ENCODE results near the gene DENND1B.
"Not testable (repeated sequence)": the region's sequence is repeated elsewhere in the genome, so short reads cannot be mapped to it uniquely, and the experiment has no call there.

The DENND1B gene

DNA sequence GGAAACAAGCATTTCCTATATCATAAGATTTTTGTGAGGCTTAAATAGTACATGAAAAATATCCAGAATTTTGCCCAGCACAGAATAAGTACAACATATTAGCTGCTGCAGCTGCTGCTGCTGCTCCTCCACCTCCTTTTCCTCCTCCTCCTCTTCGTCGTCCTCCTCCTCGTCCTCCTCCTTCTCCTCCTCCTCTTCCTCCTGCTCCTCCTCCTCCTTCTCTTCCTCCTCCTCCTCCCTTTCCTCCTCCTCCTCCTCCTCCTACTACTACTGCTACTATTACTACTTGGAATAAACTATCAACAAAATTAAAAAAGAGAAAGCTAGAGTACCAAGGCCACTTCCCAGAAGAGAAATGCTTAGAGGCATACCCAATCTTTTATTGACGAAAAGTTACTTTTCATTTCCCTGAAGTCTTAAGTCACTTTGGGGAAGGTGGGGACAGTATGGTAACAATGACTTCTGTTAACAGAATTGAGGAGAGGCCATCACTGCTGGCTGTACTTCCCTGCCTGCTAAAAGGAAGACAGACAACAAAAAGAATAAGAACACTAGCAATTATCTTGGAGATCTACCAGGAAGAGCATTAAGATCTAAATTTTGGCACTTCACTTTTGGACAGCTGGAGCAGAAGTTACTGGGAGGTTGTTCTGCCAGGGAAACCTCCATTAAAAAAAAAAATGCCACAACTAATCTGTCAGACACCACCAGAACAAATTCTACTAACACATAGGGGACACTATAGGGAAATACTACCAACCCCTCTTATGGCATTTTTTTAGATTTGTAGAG is 7.1 kb downstream of the DENND1B start:
- intact Hi-C loops (cut with DNase I; ENCODE audit: low total_unique reads): no loop called here
- Histone ChIP-seq H3K36me3 (no peaks in the 10 kb centered on the region), H3K27me3 (no peaks in the 10 kb centered on the region), H3K4me3 (no peak overlapping the region), H3K9me3 (no peaks in the 10 kb centered on the region), H3K27ac (no peak overlapping the region), H3K4me1 (peaks cover 0 to 12% (median 4%) of the 10 kb centered on the region in 4 donors)
- TF ChIP-seq, protein P1, sequence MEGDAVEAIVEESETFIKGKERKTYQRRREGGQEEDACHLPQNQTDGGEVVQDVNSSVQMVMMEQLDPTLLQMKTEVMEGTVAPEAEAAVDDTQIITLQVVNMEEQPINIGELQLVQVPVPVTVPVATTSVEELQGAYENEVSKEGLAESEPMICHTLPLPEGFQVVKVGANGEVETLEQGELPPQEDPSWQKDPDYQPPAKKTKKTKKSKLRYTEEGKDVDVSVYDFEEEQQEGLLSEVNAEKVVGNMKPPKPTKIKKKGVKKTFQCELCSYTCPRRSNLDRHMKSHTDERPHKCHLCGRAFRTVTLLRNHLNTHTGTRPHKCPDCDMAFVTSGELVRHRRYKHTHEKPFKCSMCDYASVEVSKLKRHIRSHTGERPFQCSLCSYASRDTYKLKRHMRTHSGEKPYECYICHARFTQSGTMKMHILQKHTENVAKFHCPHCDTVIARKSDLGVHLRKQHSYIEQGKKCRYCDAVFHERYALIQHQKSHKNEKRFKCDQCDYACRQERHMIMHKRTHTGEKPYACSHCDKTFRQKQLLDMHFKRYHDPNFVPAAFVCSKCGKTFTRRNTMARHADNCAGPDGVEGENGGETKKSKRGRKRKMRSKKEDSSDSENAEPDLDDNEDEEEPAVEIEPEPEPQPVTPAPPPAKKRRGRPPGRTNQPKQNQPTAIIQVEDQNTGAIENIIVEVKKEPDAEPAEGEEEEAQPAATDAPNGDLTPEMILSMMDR (IDR thresholded peaks at IDR 0.05): no peak
- DNase-seq: no peak

- Histone ChIP-seq H3K4me1 (no peaks in the 10 kb centered on the region), H3K27me3 (no peaks in the 10 kb centered on the region), H3K4me3 (no peak overlapping the region), H3K9me3 (no peaks in the 10 kb centered on the region), H3K27ac (no peak overlapping the region), H3K36me3 (no peaks in the 10 kb centered on the region)
- no peak for DNase-seq
- intact Hi-C loops (cut with DNase I; ENCODE audit: low total_unique reads): no loop called here
- TF ChIP-seq, protein P1 (IDR thresholded peaks at IDR 0.05): no peak
Observed at GRCh38 chr1:197763769-197764168, 11.5 kb downstream of the DENND1B start.

DNA sequence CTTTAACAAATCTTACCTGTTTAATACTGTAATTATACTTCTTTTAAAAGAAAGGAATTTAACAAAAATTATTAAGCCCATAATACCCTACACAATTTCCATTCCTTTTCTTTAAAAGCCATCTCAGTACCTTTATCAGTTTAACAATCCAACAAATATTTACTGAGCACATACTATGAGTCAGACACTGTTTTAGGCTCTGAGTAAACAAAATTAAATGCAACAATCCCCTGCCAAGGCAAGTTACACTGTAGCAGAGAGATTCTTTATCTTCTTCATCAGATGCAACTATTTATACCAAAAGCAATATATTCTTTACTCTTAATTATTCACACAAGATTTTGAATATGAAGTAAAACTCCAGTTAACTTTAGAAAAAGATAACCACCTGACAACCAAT is 12.0 kb downstream of the DENND1B start:
- intact Hi-C loops (cut with DNase I; ENCODE audit: low total_unique reads): no loop called here
- Histone ChIP-seq H3K27me3 (no peaks in the 10 kb centered on the region), H3K27ac (no peak overlapping the region), H3K4me3 (no peak overlapping the region), H3K36me3 (no peaks in the 10 kb centered on the region), H3K4me1 (no peaks in the 10 kb centered on the region), H3K9me3 (no peaks in the 10 kb centered on the region)
- DNase-seq: no peak
- TF ChIP-seq, protein P1 (IDR thresholded peaks at IDR 0.05): no peak

GRCh38 chr1:197761654-197762053 is 13.6 kb downstream of the DENND1B start:
- Histone ChIP-seq H3K36me3 (no peaks in the 10 kb centered on the region), H3K27me3 (no peaks in the 10 kb centered on the region), H3K9me3 (no peaks in the 10 kb centered on the region), H3K27ac (no peak overlapping the region), H3K4me3 (no peak overlapping the region), H3K4me1 (no peaks in the 10 kb centered on the region)
- no peak for DNase-seq
- intact Hi-C loops (cut with DNase I; ENCODE audit: low total_unique reads): no loop called here
- TF ChIP-seq, protein P1 (IDR thresholded peaks at IDR 0.05): no peak

DNA sequence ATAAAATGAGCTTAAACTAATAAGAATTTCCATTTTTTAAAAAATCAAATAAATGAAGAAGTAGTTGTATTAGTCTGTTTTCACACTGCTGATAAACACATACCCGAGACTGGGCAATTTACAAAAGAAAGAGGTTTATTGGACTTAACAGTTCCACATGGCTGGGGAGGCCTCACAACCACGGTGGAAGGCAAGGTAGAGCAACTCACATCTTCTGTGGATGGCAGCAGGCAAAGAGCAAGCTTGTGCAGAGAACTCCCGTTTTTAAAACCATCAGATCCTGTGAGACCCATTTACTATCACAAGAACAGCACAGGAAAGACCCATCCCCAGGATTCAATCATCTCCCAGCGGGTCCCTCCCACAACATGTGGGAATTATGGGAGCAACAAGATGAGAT is 19.7 kb downstream of the DENND1B start:
- intact Hi-C loops (cut with DNase I; ENCODE audit: low total_unique reads); DNase-seq; H3K27ac ChIP-seq; H3K27me3 ChIP-seq; H3K36me3 ChIP-seq; H3K9me3 ChIP-seq; H3K4me3 ChIP-seq; H3K4me1 ChIP-seq: not testable (repeated sequence)

DNA sequence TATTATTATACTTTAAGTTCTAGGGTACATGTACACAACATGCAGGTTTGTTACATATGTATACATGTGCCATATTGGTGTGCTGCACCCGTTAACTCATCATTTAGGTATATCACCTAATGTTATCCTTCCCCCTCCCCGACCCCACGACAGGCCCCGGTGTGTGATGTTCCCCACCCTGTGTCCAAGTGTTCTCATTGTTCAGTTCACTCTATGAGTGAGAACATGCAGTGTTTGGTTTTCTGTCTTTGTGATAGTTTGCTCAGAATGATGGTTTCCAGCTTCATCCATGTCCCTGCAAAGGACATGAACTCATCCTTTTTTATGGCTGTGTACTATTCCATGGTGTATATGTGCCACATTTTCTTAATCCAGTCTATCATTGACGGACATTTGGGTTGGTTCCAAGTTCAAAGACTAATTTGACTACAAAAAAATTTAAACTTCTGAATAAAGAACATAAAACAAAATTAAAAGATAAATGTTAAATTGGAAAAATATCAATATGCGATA is 22.6 kb downstream of the DENND1B start:
- H3K4me1 ChIP-seq; H3K27ac ChIP-seq; intact Hi-C loops (cut with DNase I; ENCODE audit: low total_unique reads); DNase-seq; H3K4me3 ChIP-seq; H3K36me3 ChIP-seq; H3K9me3 ChIP-seq; H3K27me3 ChIP-seq: not testable (repeated sequence)

All from tibial artery (tissue), 4 donors.